GM12891 (cell line): ENCODE results near the gene CCNT2.
A peak's percentile ranks its signal among the peaks of the same experiment; 100 is the strongest.
"Not testable (repeated sequence)": the region's sequence is repeated elsewhere in the genome, so short reads cannot be mapped to it uniquely, and the experiment has no call there.

Experiments used
- DNase-seq: peaks from one replicate; pipeline ENCODE4 v3.0.0; 2011; ENCODE audit warnings: low spot score; ENCODE audit not compliant: insufficient read length
- FAIRE-seq: peaks from 2 replicates; lab custom pipeline; 2011; peaks lifted over from hg19 to GRCh38; lab: Jason Lieb, UNC
- PAX5 ChIP-seq: IDR thresholded peaks from 2 replicates; pipeline ENCODE4 v1.6.1; 2011; ENCODE audit warnings: low read length, moderate library complexity, mild to moderate bottlenecking; ENCODE audit not compliant: insufficient read depth, severe bottlenecking
- POLR2A ChIP-seq: IDR thresholded peaks from 2 replicates; pipeline ENCODE4 v1.6.1; 2011; ENCODE audit warnings: low read depth, low read length, control low read depth
- POLR2AphosphoS5 ChIP-seq: IDR thresholded peaks from 2 replicates; pipeline ENCODE4 v1.6.1; 2011; ENCODE audit warnings: low read depth, low read length, control low read depth
- POU2F2 ChIP-seq: IDR thresholded peaks from 2 replicates; pipeline ENCODE4 v1.6.1; 2011; ENCODE audit warnings: low read depth, mild to moderate bottlenecking, control low read depth, low read length, moderate library complexity
- SPI1 ChIP-seq: IDR thresholded peaks from 2 replicates; pipeline ENCODE4 v1.6.1; 2011; ENCODE audit warnings: low read depth, low read length, control low read depth
- TAF1 ChIP-seq: IDR thresholded peaks from 2 replicates; pipeline ENCODE4 v1.6.1; 2011; ENCODE audit warnings: low read depth, low read length, control low read depth

Gene CCNT2

DNA sequence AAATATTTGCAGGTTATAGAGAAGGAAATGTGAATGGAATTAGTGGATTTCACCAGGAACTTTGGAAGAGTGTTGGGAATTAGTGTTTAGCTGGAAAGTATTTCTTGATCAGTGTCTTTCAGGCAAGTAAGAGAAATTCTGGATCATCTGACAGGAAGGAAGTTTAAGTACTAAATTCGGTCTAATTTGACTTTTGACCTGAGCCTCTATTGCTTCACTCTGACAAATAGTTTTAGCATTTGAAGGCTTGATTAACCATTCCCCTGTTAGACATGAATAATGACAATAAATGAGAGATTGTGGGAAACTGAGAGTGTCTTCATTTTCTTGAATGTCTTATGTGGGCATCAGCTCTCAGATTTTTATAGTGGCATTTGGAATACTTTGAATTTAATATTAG is 16.0 kb downstream of the CCNT2 start:
- DNase-seq (no peak), FAIRE-seq (peak; percentile 5)

DNA sequence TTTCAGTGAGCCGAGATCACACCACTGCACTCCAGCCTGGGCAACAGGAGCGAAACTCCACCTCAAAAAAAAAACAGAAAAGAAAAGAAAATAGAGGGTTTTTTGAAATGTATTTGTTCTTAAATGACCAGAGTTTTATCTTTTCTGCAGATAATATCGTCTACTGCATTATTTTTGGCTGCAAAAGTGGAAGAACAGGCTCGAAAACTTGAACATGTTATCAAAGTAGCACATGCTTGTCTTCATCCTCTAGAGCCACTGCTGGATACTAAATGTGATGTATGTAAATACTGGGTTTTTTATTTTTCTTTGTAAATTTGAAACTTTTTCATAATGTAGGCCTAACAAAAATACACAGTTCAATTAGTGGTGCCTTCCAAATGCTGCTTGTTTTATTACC is 18.1 kb downstream of the CCNT2 start:
- no peak for DNase-seq
- FAIRE-seq: no peak
- TF ChIP-seq POLR2AphosphoS5 (no peak), SPI1 (no peak), PAX5 (no peak)

More for the DNA sequence above, 16.0 kb downstream of the CCNT2 start:
- TF ChIP-seq POU2F2: no peak
- TF ChIP-seq TAF1: no peak
- no peak for TF ChIP-seq POLR2A
- TF ChIP-seq PAX5: no peak
- no peak for TF ChIP-seq POLR2AphosphoS5
- no peak for TF ChIP-seq SPI1

DNA sequence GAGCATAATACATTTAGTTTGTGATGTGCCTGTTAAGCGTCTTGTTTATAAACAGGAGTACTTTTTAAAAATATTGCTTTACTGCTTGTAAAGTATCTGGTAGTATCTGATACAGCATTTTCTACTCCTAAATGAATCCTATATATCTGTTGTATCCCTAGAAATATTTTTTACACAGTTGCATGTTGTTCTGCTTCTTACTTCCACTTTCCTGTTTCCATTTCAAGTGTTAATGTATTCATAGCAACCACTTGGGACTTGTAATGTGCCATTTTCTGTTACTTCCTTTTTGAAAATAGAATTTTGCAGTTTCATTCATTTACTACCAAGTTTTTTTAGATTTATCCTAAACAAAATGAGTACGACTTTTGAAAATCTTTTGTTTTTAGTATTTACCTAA is 24.9 kb downstream of the CCNT2 start:
- TF ChIP-seq POU2F2: no peak
- no peak for TF ChIP-seq POLR2AphosphoS5
- TF ChIP-seq POLR2A: no peak
- TF ChIP-seq TAF1: no peak
- no peak for TF ChIP-seq PAX5
- no peak for TF ChIP-seq SPI1
- FAIRE-seq: peak; percentile 68
- DNase-seq: no peak

DNA sequence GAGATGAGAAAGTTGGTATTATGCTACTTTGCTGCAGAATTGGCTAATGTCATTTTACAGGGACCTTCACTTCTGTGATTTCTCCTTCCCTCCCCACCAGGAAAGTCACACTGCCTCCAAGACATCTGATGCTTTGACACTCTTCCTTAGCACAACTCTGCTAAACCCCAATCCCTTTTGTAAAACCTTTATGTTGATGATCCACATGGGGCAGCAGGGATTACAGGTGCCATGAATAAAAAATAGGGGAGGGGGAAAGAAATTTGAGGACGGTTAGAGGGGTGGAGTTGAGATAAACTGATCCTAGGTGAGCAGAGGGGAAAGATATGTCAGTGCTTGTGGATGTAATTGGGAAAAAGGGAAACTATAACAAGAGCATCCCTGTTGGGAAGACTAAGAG is 26.4 kb downstream of the CCNT2 start:
- TF ChIP-seq PAX5 (no peak), POU2F2 (no peak), SPI1 (no peak), POLR2A (no peak), TAF1 (no peak), POLR2AphosphoS5 (no peak)
- no peak for FAIRE-seq
- DNase-seq: no peak

DNA sequence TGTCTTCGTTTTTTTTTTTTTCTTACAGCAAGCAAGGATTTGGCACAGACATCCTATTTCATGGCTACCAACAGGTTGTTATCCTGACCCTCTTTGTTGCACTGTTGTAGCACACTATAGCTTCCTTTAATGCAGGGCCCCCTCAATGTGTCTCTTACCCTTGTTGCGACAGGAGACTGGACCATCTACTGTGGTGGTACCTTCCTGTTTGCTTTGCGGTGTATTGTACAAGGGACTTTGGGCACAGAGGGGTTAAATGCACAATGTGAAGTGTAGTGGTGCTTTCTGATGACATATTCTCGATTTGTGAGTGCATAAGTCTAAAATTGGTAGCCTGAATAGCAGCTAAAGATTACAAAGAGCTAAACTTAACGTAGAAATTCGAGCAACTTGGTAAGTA is 27.5 kb downstream of the CCNT2 start:
- peak; percentile 50 for FAIRE-seq
- TF ChIP-seq PAX5: no peak
- no peak for TF ChIP-seq SPI1
- DNase-seq: no peak

GRCh38 chr2:134949981-134950708 is 31.5 kb downstream of the CCNT2 start:
- FAIRE-seq: peak; percentile 74
- TF ChIP-seq TAF1 (no peak), PAX5 (no peak), POU2F2 (no peak), SPI1 (no peak), POLR2A (no peak), POLR2AphosphoS5 (no peak)

GRCh38 chr2:134950886-134951285 is 32.3 kb downstream of the CCNT2 start:
- DNase-seq (no peak), FAIRE-seq (no peak)
- TF ChIP-seq POLR2AphosphoS5 (no peak), POU2F2 (no peak), PAX5 (no peak), POLR2A (no peak), TAF1 (no peak)

More at GRCh38 chr2:134949981-134950708, 31.5 kb downstream of the CCNT2 start:
- no peak for DNase-seq

DNA sequence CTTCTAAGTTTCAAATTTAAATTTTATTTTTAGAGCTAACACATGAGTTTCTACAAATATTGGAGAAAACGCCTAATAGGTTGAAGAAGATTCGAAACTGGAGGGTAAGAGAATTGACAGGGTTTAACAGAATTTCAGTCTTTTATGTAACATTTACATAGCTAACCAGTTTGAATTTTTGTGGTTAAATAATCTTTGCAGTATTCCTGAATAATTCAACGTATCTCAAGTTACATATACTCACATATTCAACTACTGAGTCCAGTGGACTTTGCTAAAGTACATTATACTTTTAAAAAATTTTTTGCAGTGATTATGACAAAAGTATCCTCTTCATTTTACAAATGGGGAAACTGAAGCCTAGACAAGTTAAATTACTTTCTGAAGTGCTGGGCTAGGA is 34.0 kb downstream of the CCNT2 start:
- FAIRE-seq (no peak), DNase-seq (no peak)
- no peak for TF ChIP-seq SPI1
- no peak for TF ChIP-seq TAF1
- no peak for TF ChIP-seq POLR2AphosphoS5
- no peak for TF ChIP-seq POU2F2
- no peak for TF ChIP-seq POLR2A
- TF ChIP-seq PAX5: no peak

- no peak for DNase-seq
- FAIRE-seq: no peak
- TF ChIP-seq PAX5 (no peak), POU2F2 (no peak), TAF1 (no peak), POLR2A (no peak), SPI1 (no peak), POLR2AphosphoS5 (no peak)
Measured at GRCh38 chr2:134954065-134954464, 35.4 kb downstream of the CCNT2 start.

DNA sequence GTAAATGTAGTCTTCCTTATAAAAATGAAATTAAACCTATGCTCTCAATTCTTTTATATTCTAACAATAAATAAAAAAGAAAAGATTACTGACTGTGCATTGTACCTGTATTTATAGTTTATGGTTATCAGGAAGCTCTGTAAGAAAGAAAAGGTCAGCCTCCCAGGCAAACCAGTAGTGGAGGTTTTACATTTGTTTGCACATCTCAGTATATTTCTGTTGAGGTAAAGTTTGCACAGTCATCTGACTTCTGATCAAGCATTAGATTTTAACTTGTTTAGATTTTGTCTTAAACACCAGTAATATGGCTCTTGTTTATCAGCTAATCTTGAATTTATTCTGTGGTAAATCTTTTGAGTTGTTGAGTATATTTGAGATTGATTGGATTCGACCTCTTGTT is 37.1 kb downstream of the CCNT2 start:
- DNase-seq (no peak), FAIRE-seq (no peak)
- TF ChIP-seq PAX5 (no peak), POU2F2 (no peak), SPI1 (no peak), POLR2A (no peak), POLR2AphosphoS5 (no peak), TAF1 (no peak)

DNA sequence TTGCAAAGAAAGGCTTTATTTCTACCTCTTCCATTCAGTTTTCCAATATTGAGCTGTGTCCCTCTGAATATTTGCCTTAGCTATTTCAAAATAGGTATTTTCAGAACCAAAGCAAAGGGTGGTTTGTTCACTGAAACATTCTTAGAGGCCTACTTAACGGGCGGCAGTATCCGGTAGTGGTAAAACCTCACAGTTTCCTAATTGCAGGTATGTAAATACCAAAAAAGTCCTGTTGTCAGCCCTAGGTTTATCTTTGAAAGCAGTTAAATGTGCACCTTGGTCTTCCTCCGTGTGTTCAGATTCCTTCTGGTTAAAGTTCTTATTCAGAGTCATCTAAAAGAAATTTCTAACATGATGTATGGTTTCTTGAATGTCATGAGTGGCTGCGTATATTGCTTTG is 38.9 kb downstream of the CCNT2 start:
- TF ChIP-seq POLR2AphosphoS5 (no peak), POU2F2 (no peak)
- DNase-seq (no peak), FAIRE-seq (no peak)

DNA sequence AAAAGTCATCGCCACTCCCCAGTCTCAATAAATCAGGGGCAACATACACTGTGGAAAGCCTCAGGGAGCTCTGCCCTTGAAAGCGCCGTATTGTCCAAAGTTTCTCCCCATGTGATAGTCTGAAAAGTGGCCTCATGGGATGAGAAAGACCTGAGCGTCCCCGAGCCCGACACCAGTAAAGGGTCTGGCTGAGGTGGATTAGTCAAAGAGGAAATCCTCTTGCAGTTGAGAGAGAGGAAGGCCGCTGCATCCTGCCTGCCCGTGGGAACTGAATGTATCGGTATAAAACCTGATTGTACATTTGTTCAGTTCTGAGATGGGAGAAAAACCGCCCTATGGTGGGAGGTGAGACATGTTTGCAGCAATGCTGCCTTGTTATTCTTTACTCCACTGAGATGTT is 48.5 kb downstream of the CCNT2 start:
- not testable (repeated sequence) for DNase-seq, FAIRE-seq
